ENCODE measurements around the gene JADE3. TPM values are rescaled to one million over a fixed set of nuclear protein-coding genes. Genes with fewer than 3 reads are reported as not detected.

JADE3 gene
- total RNA-seq, 1 experiment from 2014 or later = 14.3 TPM

- Histone ChIP-seq H3K4me2 (ENCODE audit: low read length) (no peak overlapping the region), H4K20me1 (ENCODE audit: insufficient read depth) (no peaks in the 10 kb centered on the region), H3K4me3 (replicated peaks in 1 of 2; ENCODE audit: low read depth in 1 of 2, low read length in 2 of 2) (no peak overlapping the region), H3K9ac (ENCODE audit: low read length) (no peak overlapping the region), H3K36me3 (ENCODE audit: control insufficient read depth in 1 of 2, insufficient read depth in 2 of 2, low read length in 2 of 2) (no peaks in the 10 kb centered on the region; a peak in 1 of 4 replicates), H3K27me3 (ENCODE audit: insufficient read depth, low read length) (no peaks in the 10 kb centered on the region), H3K9me3 (ENCODE audit: control insufficient read depth in 1 of 2, insufficient read depth in 1 of 2, low read depth in 1 of 2, low read length in 2 of 2) (no peaks in the 10 kb centered on the region), H2AFZ (ENCODE audit: low read depth, low read length, poor library complexity, severe bottlenecking) (no peak overlapping the region), H3K9me2 (ENCODE audit: insufficient read depth) (no peaks in the 10 kb centered on the region), H3K79me2 (ENCODE audit: insufficient read depth, low read length) (no peaks in the 10 kb centered on the region), H3K27ac (ENCODE audit: low read depth, low read length) (no peak overlapping the region), H3K4me1 (ENCODE audit: control insufficient read depth in 1 of 2, insufficient read depth in 2 of 2, low read length in 2 of 2) (no peaks in the 10 kb centered on the region)
- POLR2A ChIA-PET = no interaction called here
- ATAC-seq = no peak
- BruUV-seq (replicated peaks) = no TSS peak
- RAD21 ChIA-PET (ENCODE audit: low non-redundant PET in 1 of 2, low total read pairs in 2 of 2, uncharacterized antibody in 2 of 2, unreplicated experiment in 2 of 2) = no interaction called here
- no peak for DNase-seq (ENCODE audit: low read depth, low spot score)
- no peak for TF ChIP-seq ZFX (IDR thresholded peaks at IDR 0.05)
- TF ChIP-seq POLR2A (IDR thresholded peaks at IDR 0.05; ENCODE audit: borderline replicate concordance, extremely low read depth, insufficient read depth, insufficient read length) = no peak
- TF ChIP-seq ZBTB33 (IDR thresholded peaks at IDR 0.05; ENCODE audit: extremely low read depth, insufficient replicate concordance, low read length) = no peak
- TF ChIP-seq POLR2AphosphoS5 (IDR thresholded peaks at IDR 0.05; ENCODE audit: low read depth, low read length) = no peak
- TF ChIP-seq MAX (IDR thresholded peaks at IDR 0.05) = no peak
- no peak for TF ChIP-seq JUND (IDR thresholded peaks at IDR 0.05)
- no peak for TF ChIP-seq FOSL1 (IDR thresholded peaks at IDR 0.05; ENCODE audit: low read depth)
- no peak for TF ChIP-seq CEBPB (IDR thresholded peaks at IDR 0.05; ENCODE audit: low read depth)
- intact Hi-C loops (cut with micrococcal nuclease) = no loop called here
- CTCF ChIA-PET = no interaction called here
These were observed 114.0 kb downstream of the JADE3 start for GRCh38 chrX:47026198-47026597.

- Histone ChIP-seq H3K4me1 (ENCODE audit: control insufficient read depth in 1 of 2, insufficient read depth in 2 of 2, low read length in 2 of 2) (no peaks in the 10 kb centered on the region), H3K4me2 (ENCODE audit: low read length) (no peak overlapping the region), H4K20me1 (ENCODE audit: insufficient read depth) (no peaks in the 10 kb centered on the region), H3K27me3 (ENCODE audit: insufficient read depth, low read length) (no peaks in the 10 kb centered on the region), H3K36me3 (ENCODE audit: control insufficient read depth in 1 of 2, insufficient read depth in 2 of 2, low read length in 2 of 2) (no peaks in the 10 kb centered on the region; a peak in 1 of 4 replicates), H3K27ac (ENCODE audit: low read depth, low read length) (no peak overlapping the region), H3K9me2 (ENCODE audit: insufficient read depth) (no peaks in the 10 kb centered on the region), H3K4me3 (replicated peaks in 1 of 2; ENCODE audit: low read depth in 1 of 2, low read length in 2 of 2) (no peak overlapping the region), H3K9ac (ENCODE audit: low read length) (no peak overlapping the region), H3K9me3 (ENCODE audit: control insufficient read depth in 1 of 2, insufficient read depth in 1 of 2, low read depth in 1 of 2, low read length in 2 of 2) (no peaks in the 10 kb centered on the region), H2AFZ (ENCODE audit: low read depth, low read length, poor library complexity, severe bottlenecking) (no peak overlapping the region), H3K79me2 (ENCODE audit: insufficient read depth, low read length) (no peaks in the 10 kb centered on the region)
- BruUV-seq (replicated peaks) = no TSS peak
- ATAC-seq (0 out of 2 replicates have a peak, but pooled peaks have one; percentile 38), DNase-seq (ENCODE audit: low read depth, low spot score) (peak; percentile 51)
- POLR2A ChIA-PET = no interaction called here
- CTCF ChIA-PET = interaction anchor here (1.2 kb wide), 1 partner anchor 272 kb away, joined by 3 read pairs; the partner anchor contains the start of gene SLC9A7
- intact Hi-C loops (cut with micrococcal nuclease) = loop anchor here (1.0 to 2.0 kb wide), 3 partner anchors 128 to 271 kb away; partner anchors contain the start of gene SLC9A7
- RAD21 ChIA-PET (ENCODE audit: low non-redundant PET in 1 of 2, low total read pairs in 2 of 2, uncharacterized antibody in 2 of 2, unreplicated experiment in 2 of 2) = interaction anchor here in 1 of 2 experiments (1.1 to 1.3 kb wide), 2 partner anchors 11 to 272 kb away, joined by 3 read pairs; partner anchors contain the start of gene SLC9A7
- no peak for TF ChIP-seq JUND (IDR thresholded peaks at IDR 0.05)
- TF ChIP-seq FOSL1 (IDR thresholded peaks at IDR 0.05; ENCODE audit: low read depth) = no peak
- no peak for TF ChIP-seq REST (IDR thresholded peaks at IDR 0.05; ENCODE audit: low read depth)
- no peak for TF ChIP-seq YY1 (IDR thresholded peaks at IDR 0.05; ENCODE audit: extremely low read depth, insufficient replicate concordance, low read depth, low read length)
- no peak for TF ChIP-seq CEBPB (IDR thresholded peaks at IDR 0.05; ENCODE audit: low read depth)
- peak; percentile 32 to 58 (median 53); a peak in 4 of 6 replicates for TF ChIP-seq CTCF (IDR thresholded peaks at IDR 0.05 in 2 of 3, conservative IDR thresholded peaks at IDR 0.05 in 1 of 3; ENCODE audit: borderline replicate concordance in 1 of 3, insufficient read depth in 1 of 3, low read depth in 2 of 3, low read length in 2 of 3)
- no peak for TF ChIP-seq ELF1 (IDR thresholded peaks at IDR 0.05; ENCODE audit: borderline replicate concordance, low read depth)
These were observed 118.1 kb downstream of the JADE3 start for GRCh38 chrX:47030339-47030738.

Data from HCT116 (cell line).